AG09309 (cell line): ENCODE data around the gene TSPAN14.

Experiments used
- DNase-seq: peaks from one replicate; pipeline ENCODE4 v3.0.0-alpha.2; 2010; ENCODE audit warnings: low read depth
- H3K4me3 ChIP-seq: 2 replicates; pipeline ENCODE4 v1.5.1; 2011; ENCODE audit warnings: mild to moderate bottlenecking, low read depth, low read length, moderate library complexity; ENCODE audit not compliant: control insufficient read depth
- TF ChIP-seq, protein P1 (sequence below): IDR thresholded peaks from 2 replicates; pipeline ENCODE4 v1.5.1; 2011; ENCODE audit warnings: mild to moderate bottlenecking, low read depth, low read length, inconsistent platforms; ENCODE audit not compliant: insufficient read depth, control insufficient read depth; ENCODE audit errors: missing control alignments

The TSPAN14 gene

DNA sequence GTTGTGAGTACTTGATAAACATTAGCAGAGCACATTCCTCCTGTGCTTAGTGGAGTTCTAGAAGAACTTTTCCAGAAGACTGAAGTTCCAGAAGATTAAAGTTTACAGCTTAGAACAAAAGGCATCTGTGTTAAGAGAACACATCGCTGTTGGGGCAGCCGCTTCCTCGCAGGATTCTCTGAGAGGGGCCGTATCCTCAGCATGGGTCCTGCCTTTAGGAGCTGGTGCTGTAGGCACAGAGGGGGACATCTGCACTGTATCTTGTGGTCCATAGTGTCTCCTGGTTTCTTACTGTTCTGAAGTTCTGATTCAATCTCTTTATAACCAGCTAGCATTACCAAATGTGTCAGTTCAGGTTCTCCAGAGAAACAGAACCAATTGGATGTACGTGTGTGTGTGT is 99.9 kb downstream of the TSPAN14 start:
- TF ChIP-seq, protein P1, sequence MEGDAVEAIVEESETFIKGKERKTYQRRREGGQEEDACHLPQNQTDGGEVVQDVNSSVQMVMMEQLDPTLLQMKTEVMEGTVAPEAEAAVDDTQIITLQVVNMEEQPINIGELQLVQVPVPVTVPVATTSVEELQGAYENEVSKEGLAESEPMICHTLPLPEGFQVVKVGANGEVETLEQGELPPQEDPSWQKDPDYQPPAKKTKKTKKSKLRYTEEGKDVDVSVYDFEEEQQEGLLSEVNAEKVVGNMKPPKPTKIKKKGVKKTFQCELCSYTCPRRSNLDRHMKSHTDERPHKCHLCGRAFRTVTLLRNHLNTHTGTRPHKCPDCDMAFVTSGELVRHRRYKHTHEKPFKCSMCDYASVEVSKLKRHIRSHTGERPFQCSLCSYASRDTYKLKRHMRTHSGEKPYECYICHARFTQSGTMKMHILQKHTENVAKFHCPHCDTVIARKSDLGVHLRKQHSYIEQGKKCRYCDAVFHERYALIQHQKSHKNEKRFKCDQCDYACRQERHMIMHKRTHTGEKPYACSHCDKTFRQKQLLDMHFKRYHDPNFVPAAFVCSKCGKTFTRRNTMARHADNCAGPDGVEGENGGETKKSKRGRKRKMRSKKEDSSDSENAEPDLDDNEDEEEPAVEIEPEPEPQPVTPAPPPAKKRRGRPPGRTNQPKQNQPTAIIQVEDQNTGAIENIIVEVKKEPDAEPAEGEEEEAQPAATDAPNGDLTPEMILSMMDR = no peak
- no peak overlapping the region for H3K4me3 ChIP-seq
- DNase-seq = no peak

DNA sequence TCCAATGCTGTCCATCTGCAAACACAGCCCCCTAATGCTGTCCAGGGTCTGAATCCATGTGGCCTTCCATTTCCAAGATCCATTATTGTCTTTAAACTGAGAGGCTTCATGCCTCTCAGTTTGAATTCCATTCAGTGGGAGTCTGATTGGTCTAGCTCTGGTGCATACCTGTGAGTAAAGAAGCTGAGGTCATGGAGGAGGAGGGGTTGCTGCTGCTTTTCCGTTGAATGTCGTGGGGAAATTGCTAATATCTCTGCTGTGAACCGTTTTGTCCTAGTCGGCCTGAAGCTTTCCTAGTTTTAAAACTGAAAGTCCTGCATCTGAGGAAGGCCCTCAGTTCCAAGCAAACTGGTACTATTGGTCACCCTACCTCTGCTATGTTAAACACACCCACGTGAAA is 101.3 kb downstream of the TSPAN14 start:
- TF ChIP-seq, protein P1 = no peak

DNA sequence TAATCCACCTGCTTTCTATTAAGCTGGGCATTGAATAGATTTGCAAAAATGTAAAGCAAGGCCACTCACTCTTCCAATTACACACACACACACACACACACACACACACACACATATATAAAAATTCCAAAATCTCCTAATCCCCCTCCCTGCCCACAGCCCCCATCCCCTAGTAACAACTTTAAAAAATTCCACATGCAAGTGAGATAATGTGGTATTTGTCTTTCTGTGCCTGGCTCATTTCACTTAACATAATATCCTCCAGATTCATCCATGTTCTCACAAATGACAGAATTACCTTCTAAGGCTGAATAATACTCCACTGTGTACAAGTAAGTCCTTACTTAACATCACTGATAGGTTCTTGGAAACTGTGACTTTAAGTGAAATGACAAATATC is 107.8 kb downstream of the TSPAN14 start:
- H3K4me3 ChIP-seq = no peak overlapping the region
- TF ChIP-seq, protein P1 = no peak
- no peak for DNase-seq

More for the DNA sequence above, 101.3 kb downstream of the TSPAN14 start:
- no peak for DNase-seq
- H3K4me3 ChIP-seq = no peak overlapping the region

DNA sequence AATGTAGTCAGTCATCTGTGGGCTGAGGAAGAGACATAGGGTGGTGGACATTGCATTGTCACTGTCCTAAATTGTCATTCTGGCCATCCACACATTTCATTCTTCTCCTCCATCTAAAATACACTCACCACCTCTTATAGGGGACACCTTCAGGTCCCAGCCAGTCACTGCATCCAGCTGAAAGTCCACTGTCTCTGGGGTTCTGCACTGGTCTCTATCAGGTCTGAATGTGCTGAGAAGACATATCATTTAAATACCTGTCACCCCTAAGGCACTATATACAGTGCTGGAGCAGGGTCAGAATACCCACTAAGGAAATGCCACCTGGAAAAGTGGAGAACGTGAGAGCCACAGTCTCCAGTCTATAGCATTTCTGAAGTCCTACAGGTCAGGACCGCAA is 113.2 kb downstream of the TSPAN14 start:
- DNase-seq = no peak
- TF ChIP-seq, protein P1 = no peak
- H3K4me3 ChIP-seq = no peak overlapping the region

DNA sequence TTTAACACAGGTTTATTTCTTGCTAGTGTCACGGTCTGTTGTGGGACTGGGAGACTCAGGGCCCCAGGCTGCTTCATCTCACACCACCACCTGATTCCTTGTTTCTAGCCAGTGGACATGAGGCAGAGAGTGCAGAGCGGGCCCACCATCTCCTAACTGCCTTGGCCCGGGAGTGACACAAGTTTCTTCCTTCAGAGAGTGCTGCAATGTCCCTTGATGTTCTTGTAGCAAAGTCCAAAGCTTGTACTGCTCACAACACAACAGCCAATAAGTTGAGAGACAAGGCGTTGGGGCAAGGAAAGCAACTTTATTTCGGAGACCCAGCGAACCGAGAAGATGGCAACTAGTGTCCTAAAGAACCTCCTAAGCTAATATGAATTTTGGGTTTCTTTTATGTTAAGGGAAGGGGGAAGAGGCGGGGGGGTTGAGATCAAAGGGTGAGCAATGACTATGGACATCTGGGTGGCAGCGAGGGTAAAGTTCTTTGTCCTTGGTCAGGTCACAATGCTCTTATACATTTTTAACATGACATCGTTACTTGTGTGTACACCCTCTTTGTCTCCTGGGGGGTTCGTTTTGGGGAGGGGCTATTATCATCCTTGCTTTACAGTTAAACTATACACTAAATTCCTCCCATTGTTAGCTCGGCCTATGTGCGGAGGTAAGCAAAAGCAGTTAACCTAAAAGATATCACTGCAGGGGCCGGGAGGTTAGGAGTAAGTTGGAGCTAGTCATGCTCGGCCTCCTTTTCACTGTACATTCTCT is 115.2 kb downstream of the TSPAN14 start:
- H3K4me3 ChIP-seq = no peak overlapping the region
- TF ChIP-seq, protein P1 = no peak
- no peak for DNase-seq

DNA sequence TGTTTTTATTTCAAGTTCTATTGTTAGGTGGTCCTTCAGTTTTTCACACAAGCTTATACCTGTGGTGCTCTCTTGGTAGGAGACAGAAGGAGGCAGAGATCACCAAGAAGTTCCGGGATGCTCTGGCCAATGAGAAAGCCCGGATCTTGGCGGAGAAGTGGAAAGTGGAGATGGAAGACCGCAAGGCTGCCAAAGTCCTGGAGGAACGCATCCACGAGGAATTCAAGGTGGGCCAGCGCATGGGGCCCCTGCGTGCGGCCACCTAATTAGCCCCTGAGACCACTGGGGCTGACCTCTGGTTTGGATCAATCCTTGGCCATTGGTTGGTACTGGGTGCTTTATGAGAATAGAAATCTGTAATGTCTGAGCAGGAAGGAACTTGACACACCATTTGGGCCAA is 117.2 kb downstream of the TSPAN14 start:
- TF ChIP-seq, protein P1 = no peak
- no peak overlapping the region for H3K4me3 ChIP-seq

DNA sequence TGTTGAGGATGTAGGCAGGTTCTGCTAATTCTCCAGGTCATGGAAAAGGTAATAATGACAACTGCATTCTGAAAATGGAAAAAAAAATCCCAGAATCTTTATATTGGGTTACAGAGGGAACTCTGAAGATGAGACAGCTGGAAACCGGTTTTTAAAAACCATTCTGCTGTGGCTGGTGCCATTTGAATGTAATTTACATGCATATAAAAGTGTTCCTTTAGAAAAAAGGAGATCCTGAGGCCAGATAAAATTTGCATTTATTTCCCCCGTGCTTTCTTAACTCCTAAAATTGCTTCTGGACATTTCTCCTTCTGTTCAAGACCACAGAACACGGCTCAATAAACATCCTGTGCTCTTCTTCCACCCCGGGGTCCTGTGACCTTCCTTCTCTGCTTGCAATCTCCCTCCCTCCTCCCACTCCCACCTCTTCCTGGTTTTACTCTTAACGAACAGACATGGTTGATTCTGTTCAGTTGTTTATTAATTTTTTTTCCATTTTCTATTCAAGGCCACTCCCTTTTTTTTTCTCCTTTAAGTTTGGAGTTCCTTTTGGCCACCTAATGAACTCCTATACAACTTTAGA is 125.2 kb downstream of the TSPAN14 start:
- no peak overlapping the region for H3K4me3 ChIP-seq
- TF ChIP-seq, protein P1 = no peak
- no peak for DNase-seq

More for the DNA sequence above, 117.2 kb downstream of the TSPAN14 start:
- DNase-seq = no peak
